Activated CD4-positive, alpha-beta memory T cell treated with anti-CD3 and anti-CD28 coated beads for 36 hours (primary cell): Measurements from ENCODE around the gene STK38L. TPM values are rescaled to one million over a fixed set of nuclear protein-coding genes. Genes with fewer than 3 reads are reported as not detected.

Source experiments
- CTCF ChIA-PET: fragments of 350-600 bp; sonication (Branson Sonifier 250); formaldehyde crosslinking; loops from one replicate; lab custom pipeline; 2021; ENCODE audit warnings: antibody characterized with exemption, inconsistent platforms; lab: Charles Lee
- POLR2A ChIA-PET: fragments of 350-600 bp; sonication (Branson Sonifier 250); formaldehyde crosslinking; loops from one replicate; lab custom pipeline; 2021; ENCODE audit warnings: antibody characterized with exemption; lab: Charles Lee
- DNase-seq: peaks from one replicate; pipeline ENCODE4 v3.0.0-alpha.2; 2020
- H3K27ac Mint-ChIP-seq: one replicate; pipeline ENCODE4 v1.8.0; 2021; ENCODE audit warnings: mixed read lengths
- H3K27me3 Mint-ChIP-seq: one replicate; pipeline ENCODE4 v1.8.0; 2021; ENCODE audit warnings: mixed read lengths
- H3K36me3 Mint-ChIP-seq: one replicate; pipeline ENCODE4 v1.8.0; 2021; ENCODE audit warnings: mixed read lengths
- H3K4me1 Mint-ChIP-seq: one replicate; pipeline ENCODE4 v1.8.0; 2021; ENCODE audit warnings: low read depth, mixed read lengths
- H3K4me3 Mint-ChIP-seq: one replicate; pipeline ENCODE4 v1.8.0; 2021; ENCODE audit warnings: mild to moderate bottlenecking, mixed read lengths
- H3K9me3 Mint-ChIP-seq: one replicate; pipeline ENCODE4 v1.8.0; 2021; ENCODE audit warnings: mixed read lengths
- intact Hi-C: fragments of 100-400 bp; cut with micrococcal nuclease; formaldehyde crosslinking; loops from one replicate; pipeline ENCODE4 v1.15.1; 2023
- total RNA-seq, 2 experiments: library from RNA; stranded (reverse); gene quantifications; one replicate each; pipeline ENCODE4 v1.2.3, GENCODE V29; 2021

The STK38L gene
- 10 to 100 TPM; 25.1 to 25.2 TPM for total RNA-seq

GRCh38 chr12:27243804-27244688, at the start of gene STK38L:
TSS of gene STK38L (plus strand) at chr12:27244286. CDS start at chr12:27297721, 53,435 bp downstream.
- ChIA-PET POLR2A (interaction anchor here (0.5 to 2.1 kb wide), 9 partner anchors 10 to 327 kb away, joined by 3 to 10 read pairs (median 5); partner anchors contain the start of gene MED21), CTCF (interaction anchor here (0.6 to 2.2 kb wide), 7 partner anchors 34 to 655 kb away, joined by 3 to 5 read pairs (median 3); no protein-coding TSS in a partner anchor)
- H3K4me3 Mint-ChIP-seq: peak within 1 kb of the TSS; percentile 100
- H3K27me3 Mint-ChIP-seq: no peaks in the 10 kb centered on the region
- peak; percentile 98 for DNase-seq
- intact Hi-C loops: loop anchor here (1.0 to 2.0 kb wide), 7 partner anchors 36 to 306 kb away; partner anchors contain the start of genes BMAL2, FGFR1OP2 and TM7SF3
- peaks cover 45% of the 10 kb centered on the region for H3K4me1 Mint-ChIP-seq
- peak within 1 kb of the TSS; percentile 91 for H3K27ac Mint-ChIP-seq
- no peaks in the 10 kb centered on the region for H3K9me3 Mint-ChIP-seq
- peaks cover 3% of the 10 kb centered on the region for H3K36me3 Mint-ChIP-seq

- POLR2A ChIA-PET: no interaction called here
- CTCF ChIA-PET: no interaction called here
- intact Hi-C loops: no loop called here
- Mint-ChIP-seq H3K9me3 (no peaks in the 10 kb centered on the region), H3K27me3 (no peaks in the 10 kb centered on the region), H3K4me1 (peaks cover 2% of the 10 kb centered on the region), H3K36me3 (no peaks in the 10 kb centered on the region), H3K4me3 (no peak overlapping the region), H3K27ac (no peak overlapping the region)
- no peak for DNase-seq
Observed at GRCh38 chr12:27194644-27195043, 49.4 kb upstream of the STK38L start.

GRCh38 chr12:27198036-27198435, 46.0 kb upstream of the STK38L start:
- CTCF ChIA-PET: no interaction called here
- H3K27me3 Mint-ChIP-seq: no peaks in the 10 kb centered on the region
- no peak overlapping the region for H3K4me3 Mint-ChIP-seq
- intact Hi-C loops: no loop called here
- DNase-seq: no peak
- no peaks in the 10 kb centered on the region for H3K9me3 Mint-ChIP-seq
- H3K36me3 Mint-ChIP-seq: no peaks in the 10 kb centered on the region
- POLR2A ChIA-PET: no interaction called here
- H3K27ac Mint-ChIP-seq: no peak overlapping the region
- peaks cover 11% of the 10 kb centered on the region for H3K4me1 Mint-ChIP-seq

GRCh38 chr12:27199638-27200300, 44.3 kb upstream of the STK38L start:
- H3K27me3 Mint-ChIP-seq: no peaks in the 10 kb centered on the region
- no peak overlapping the region for H3K4me3 Mint-ChIP-seq
- ChIA-PET POLR2A (no interaction called here), CTCF (interaction anchor here (0.7 to 1.1 kb wide), 2 partner anchors 13 to 106 kb away, joined by 3 to 6 read pairs; no protein-coding TSS in a partner anchor)
- peaks cover 11% of the 10 kb centered on the region for H3K4me1 Mint-ChIP-seq
- peak; percentile 18 for DNase-seq
- no peaks in the 10 kb centered on the region for H3K36me3 Mint-ChIP-seq
- H3K9me3 Mint-ChIP-seq: no peaks in the 10 kb centered on the region
- H3K27ac Mint-ChIP-seq: no peak overlapping the region
- intact Hi-C loops: no loop called here

GRCh38 chr12:27201169-27201568, 42.9 kb upstream of the STK38L start:
- Mint-ChIP-seq H3K4me3 (no peak overlapping the region), H3K27ac (no peak overlapping the region), H3K36me3 (no peaks in the 10 kb centered on the region), H3K9me3 (no peaks in the 10 kb centered on the region), H3K4me1 (peaks cover 11% of the 10 kb centered on the region), H3K27me3 (no peaks in the 10 kb centered on the region)
- DNase-seq: no peak
- CTCF ChIA-PET: no interaction called here
- intact Hi-C loops: no loop called here
- POLR2A ChIA-PET: no interaction called here

- no peak overlapping the region for H3K4me3 Mint-ChIP-seq
- H3K9me3 Mint-ChIP-seq: peaks cover 13% of the 10 kb centered on the region
- H3K27me3 Mint-ChIP-seq: no peaks in the 10 kb centered on the region
- intact Hi-C loops: loop anchor here (5.0 kb wide), 1 partner anchor 70 kb away; no protein-coding TSS in a partner anchor
- no peak for DNase-seq
- ChIA-PET CTCF (no interaction called here), POLR2A (interaction anchor here (1.3 kb wide), 1 partner anchor 36 kb away, joined by 5 read pairs; the partner anchor contains the start of gene STK38L)
- peaks cover 20% of the 10 kb centered on the region for H3K4me1 Mint-ChIP-seq
- H3K36me3 Mint-ChIP-seq: peaks cover 2% of the 10 kb centered on the region
- H3K27ac Mint-ChIP-seq: no peak overlapping the region
Observed at GRCh38 chr12:27206801-27207502, 37.1 kb upstream of the STK38L start.

GRCh38 chr12:27207615-27208413, 36.3 kb upstream of the STK38L start:
- intact Hi-C loops: loop anchor here (1.0 to 5.0 kb wide), 6 partner anchors 12 to 123 kb away; partner anchors contain the start of gene STK38L
- H3K4me3 Mint-ChIP-seq: no peak overlapping the region
- ChIA-PET CTCF (interaction anchor here (0.7 to 1.4 kb wide), 4 partner anchors 12 to 192 kb away, joined by 3 to 6 read pairs (median 3); no protein-coding TSS in a partner anchor), POLR2A (interaction anchor here (1.0 to 1.5 kb wide), 5 partner anchors 14 to 375 kb away, joined by 3 to 6 read pairs (median 3); partner anchors contain the start of genes ITPR2 and STK38L)
- peak; percentile 71 for DNase-seq
- no peaks in the 10 kb centered on the region for H3K27me3 Mint-ChIP-seq
- peaks cover 2% of the 10 kb centered on the region for H3K36me3 Mint-ChIP-seq
- peaks cover 20% of the 10 kb centered on the region for H3K4me1 Mint-ChIP-seq
- peak overlapping the region; percentile 51 for H3K27ac Mint-ChIP-seq
- peaks cover 13% of the 10 kb centered on the region for H3K9me3 Mint-ChIP-seq

GRCh38 chr12:27208414-27208750, 35.7 kb upstream of the STK38L start:
- H3K27me3 Mint-ChIP-seq: no peaks in the 10 kb centered on the region
- peak overlapping the region; percentile 51 for H3K27ac Mint-ChIP-seq
- POLR2A ChIA-PET: interaction anchor here (1.0 to 1.5 kb wide), 5 partner anchors 14 to 376 kb away, joined by 3 to 6 read pairs (median 3); partner anchors contain the start of genes ITPR2 and STK38L
- intact Hi-C loops: loop anchor here (1.0 to 5.0 kb wide), 6 partner anchors 12 to 123 kb away; partner anchors contain the start of gene STK38L
- DNase-seq: no peak
- H3K4me3 Mint-ChIP-seq: no peak overlapping the region
- peaks cover 2% of the 10 kb centered on the region for H3K36me3 Mint-ChIP-seq
- peaks cover 20% of the 10 kb centered on the region for H3K4me1 Mint-ChIP-seq
- peaks cover 13% of the 10 kb centered on the region for H3K9me3 Mint-ChIP-seq
- CTCF ChIA-PET: interaction anchor here (0.7 to 1.4 kb wide), 4 partner anchors 12 to 192 kb away, joined by 3 to 6 read pairs (median 3); no protein-coding TSS in a partner anchor

- intact Hi-C loops: loop anchor here (5.0 kb wide), 1 partner anchor 68 kb away; no protein-coding TSS in a partner anchor
- Mint-ChIP-seq H3K27ac (no peak overlapping the region), H3K27me3 (no peaks in the 10 kb centered on the region), H3K9me3 (peaks cover 13% of the 10 kb centered on the region), H3K4me3 (no peak overlapping the region), H3K4me1 (peaks cover 20% of the 10 kb centered on the region), H3K36me3 (peaks cover 2% of the 10 kb centered on the region)
- DNase-seq: no peak
- POLR2A ChIA-PET: no interaction called here
- CTCF ChIA-PET: no interaction called here
Observed at GRCh38 chr12:27209257-27209910, 34.7 kb upstream of the STK38L start.

- no peak for DNase-seq
- no peaks in the 10 kb centered on the region for H3K27me3 Mint-ChIP-seq
- peaks cover 2% of the 10 kb centered on the region for H3K36me3 Mint-ChIP-seq
- H3K27ac Mint-ChIP-seq: no peak overlapping the region
- peaks cover 20% of the 10 kb centered on the region for H3K4me1 Mint-ChIP-seq
- CTCF ChIA-PET: no interaction called here
- H3K4me3 Mint-ChIP-seq: no peak overlapping the region
- POLR2A ChIA-PET: no interaction called here
- intact Hi-C loops: no loop called here
- peaks cover 13% of the 10 kb centered on the region for H3K9me3 Mint-ChIP-seq
Observed at GRCh38 chr12:27210187-27210586, 33.9 kb upstream of the STK38L start.
